ENCODE results near the gene MAPKAPK5. TPM values are rescaled to one million over a fixed set of nuclear protein-coding genes. Genes with fewer than 3 reads are reported as not detected.

MAPKAPK5 gene
- total and polyA plus RNA-seq, 10 donors = 12.7 to 56.4 (median 43.1) TPM

GRCh38 chr12:111873113-111873512 is 31.1 kb downstream of the MAPKAPK5 start:
- peaks cover 0 to 7% (median 0%) of the 10 kb centered on the region in 8 donors for H3K9me3 ChIP-seq
- DNase-seq = no peak
- TF ChIP-seq POLR2A (IDR thresholded peaks at IDR 0.05) = no peak
- no peak for TF ChIP-seq POLR2AphosphoS5 (IDR thresholded peaks at IDR 0.05)
- no peak for TF ChIP-seq CTCF (IDR thresholded peaks at IDR 0.05 in 8 of 11, conservative IDR thresholded peaks at IDR 0.05 in 3 of 11)
- peaks cover 8 to 100% (median 68%) of the 10 kb centered on the region in 6 donors for H3K36me3 ChIP-seq
- WGBS, 5 donors = 89 to 98% (median 97%) methylated on average over 7 of the region's 7 CpGs
- no peaks in the 10 kb centered on the region for H3K4me1 ChIP-seq
- H3K4me3 ChIP-seq = no peak overlapping the region
- H3K27me3 ChIP-seq (replicated peaks in 1 of 7) = no peaks in the 10 kb centered on the region
- no peak overlapping the region for H3K27ac ChIP-seq
- intact Hi-C loops (cut with DNase I; ENCODE audit: low total_unique reads) = no loop called here

- Histone ChIP-seq H3K27me3 (replicated peaks in 1 of 7) (no peaks in the 10 kb centered on the region), H3K36me3 (peaks cover 4 to 100% (median 78%) of the 10 kb centered on the region in 6 donors), H3K4me3 (no peak overlapping the region), H3K27ac (no peak overlapping the region), H3K4me1 (no peaks in the 10 kb centered on the region), H3K9me3 (no peaks in the 10 kb centered on the region)
- WGBS, 5 donors = 93 to 100% (median 100%) methylated on average over 1 of the region's 1 CpG
- no peak for DNase-seq
- intact Hi-C loops (cut with DNase I; ENCODE audit: low total_unique reads) = no loop called here
- TF ChIP-seq POLR2AphosphoS5 (IDR thresholded peaks at IDR 0.05) (no peak), POLR2A (IDR thresholded peaks at IDR 0.05) (no peak), CTCF (IDR thresholded peaks at IDR 0.05 in 8 of 11, conservative IDR thresholded peaks at IDR 0.05 in 3 of 11) (no peak)
Observed at GRCh38 chr12:111881716-111882115, 39.7 kb downstream of the MAPKAPK5 start.

- no peak overlapping the region for H3K27ac ChIP-seq
- intact Hi-C loops (cut with DNase I; ENCODE audit: low total_unique reads) = no loop called here
- no peak for TF ChIP-seq CTCF (IDR thresholded peaks at IDR 0.05 in 8 of 11, conservative IDR thresholded peaks at IDR 0.05 in 3 of 11)
- no peak for TF ChIP-seq POLR2A (IDR thresholded peaks at IDR 0.05)
- no peak for TF ChIP-seq POLR2AphosphoS5 (IDR thresholded peaks at IDR 0.05)
- DNase-seq = no peak
- no peaks in the 10 kb centered on the region for H3K27me3 ChIP-seq (replicated peaks in 1 of 7)
- H3K9me3 ChIP-seq = no peaks in the 10 kb centered on the region
- no peak overlapping the region for H3K4me3 ChIP-seq
- H3K36me3 ChIP-seq = peaks cover 4 to 100% (median 87%) of the 10 kb centered on the region in 6 donors
- WGBS, 5 donors = 88 to 92% (median 89%) methylated on average over 7 of the region's 7 CpGs
- no peaks in the 10 kb centered on the region for H3K4me1 ChIP-seq
Observed at GRCh38 chr12:111886662-111887545, 44.9 kb downstream of the MAPKAPK5 start.

All from spleen (tissue), 11 donors.